Gastrocnemius medialis (tissue), 4 donors: ENCODE data around the gene MACROD1. TPM values are rescaled to one million over a fixed set of nuclear protein-coding genes. Genes with fewer than 3 reads are reported as not detected.

Experiments
- ATAC-seq, 2 donors: fragments of 150-250 bp; one replicate each; pipeline ENCODE4 v1.9.1; 2016
- DNase-seq, 2 donors: peaks; one replicate each; pipeline ENCODE4 v3.0.0-alpha.2; 2019
- H3K27ac ChIP-seq, 4 donors: fragments of 200-600 bp; sonication (generic); 1 replicate in 1 of 4; 2 replicates in 3 of 4; pipeline ENCODE4 v1.5.1; 2016 to 2018; ENCODE audit warnings: mild to moderate bottlenecking in 2 of 4, moderate library complexity in 1 of 4
- H3K27me3 ChIP-seq, 3 donors: fragments of 200-600 bp; sonication (generic) in 2 of 3; 1 replicate in 1 of 3; 2 replicates in 2 of 3; pipeline versions ENCODE4 v1.5.1 to v1.6.0; 2016 to 2019; ENCODE audit warnings: mild to moderate bottlenecking in 1 of 3, moderate library complexity in 1 of 3
- H3K36me3 ChIP-seq, 2 donors: fragments of 200-600 bp; sonication (generic) in 1 of 2; one replicate each; pipeline ENCODE4 v1.5.1; 2017 to 2018
- H3K4me1 ChIP-seq, 2 donors: fragments of 200-600 bp; sonication (generic) in 1 of 2; one replicate each; pipeline ENCODE4 v1.5.1; 2016 to 2017; ENCODE audit warnings: mild to moderate bottlenecking in 2 of 2
- H3K4me3 ChIP-seq, 4 donors: fragments of 200-600 bp; sonication (generic) in 3 of 4; 1 replicate in 1 of 4; 2 replicates in 3 of 4; pipeline ENCODE4 v1.5.1; 2016 to 2019; ENCODE audit warnings: mild to moderate bottlenecking in 2 of 4
- H3K9me3 ChIP-seq, 3 donors: fragments of 200-600 bp; sonication (generic) in 2 of 3; 1 replicate in 1 of 3; 2 replicates in 2 of 3; pipeline ENCODE4 v1.5.1; 2016 to 2019
- CTCF ChIP-seq, 5 experiments: fragments of 450-650 bp in 3 of 5; fragments of 200-600 bp in 2 of 5; sonication (generic) in 2 of 5; IDR thresholded peaks in 4 of 5; conservative IDR thresholded peaks in 1 of 5; 1 replicate in 4 of 5; 2 replicates in 1 of 5; pipeline ENCODE4 v1.5.1; 2016 to 2019; ENCODE audit warnings: antibody characterized with exemption in 5 of 5, mild to moderate bottlenecking in 3 of 5, moderate library complexity in 3 of 5
- POLR2A ChIP-seq, 2 donors: fragments of 450-650 bp; IDR thresholded peaks; one replicate each; pipeline ENCODE4 v1.6.1; 2017; ENCODE audit warnings: antibody characterized with exemption in 2 of 2, mild to moderate bottlenecking in 2 of 2, moderate library complexity in 2 of 2
- in situ Hi-C, 4 donors: fragments of 200-750 bp; cut with MboI; loops; one replicate each; pipeline versions ENCODE4 v1.15.0 to v1.8.0; 2017; ENCODE audit warnings: low sequenced_read_pairs in 4 of 4
- intact Hi-C: fragments of 100-400 bp; cut with DNase I; formaldehyde crosslinking; loops from one replicate; pipeline ENCODE4 v1.15.1; 2023; ENCODE audit warnings: low total_unique reads
- total RNA-seq, 4 donors: library from RNA; depleted of rRNA; stranded (reverse); fragments of >200 nt; gene quantifications; one replicate each; pipeline versions ENCODE4 v1.1.0 to v1.2.3, GENCODE V29; 2016

MACROD1 gene
- total RNA-seq, 4 donors from 2014 or later: 162 to 308 (median 205) TPM

DNA sequence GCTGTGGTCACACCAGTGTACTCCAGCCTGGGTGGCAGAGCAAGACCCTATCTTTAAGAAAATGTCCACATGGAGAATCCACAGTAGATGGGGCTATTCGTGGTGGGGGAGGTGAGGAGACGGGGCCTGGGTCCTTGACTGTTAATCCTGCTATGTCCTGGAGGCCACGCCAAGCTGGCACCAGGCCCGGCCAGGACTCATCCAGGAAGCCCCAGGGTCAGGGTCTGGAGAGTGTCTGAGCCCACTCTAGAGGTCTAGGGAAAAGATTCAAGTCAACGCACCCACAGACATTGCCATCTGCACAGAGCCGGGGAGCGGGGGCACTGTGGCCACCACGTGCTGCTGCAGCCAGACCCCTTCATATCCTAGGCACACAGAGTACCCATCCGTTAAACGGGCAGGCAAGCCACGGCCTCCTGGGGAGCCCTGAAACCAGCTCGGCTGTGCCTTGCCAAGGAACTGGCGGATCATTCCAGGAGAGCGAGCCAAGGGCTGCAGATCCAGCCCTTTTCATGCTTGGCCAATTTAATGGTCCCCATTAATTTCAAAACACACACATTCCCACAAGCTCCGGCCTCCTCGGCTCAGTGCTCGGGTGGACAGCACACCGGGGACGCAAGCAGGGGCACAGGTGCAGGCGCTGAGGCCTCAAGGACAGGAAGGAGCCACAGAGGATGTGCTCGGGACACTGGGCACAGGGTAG, 24.7 kb downstream of the MACROD1 start:
- no peak overlapping the region for H3K4me3 ChIP-seq
- no peaks in the 10 kb centered on the region for H3K27me3 ChIP-seq
- intact Hi-C loops (no loop called here), in situ Hi-C loops (loop anchor here in 3 of 4 donors (10.0 to 25.0 kb wide), 2 partner anchors 146 to 304 kb away; partner anchors contain the start of gene MARK2 (in 3 of the 3))
- DNase-seq (no peak), ATAC-seq (no peak)
- no peaks in the 10 kb centered on the region for H3K36me3 ChIP-seq
- no peak overlapping the region for H3K27ac ChIP-seq
- TF ChIP-seq CTCF (IDR thresholded peaks at IDR 0.05 in 4 of 5, conservative IDR thresholded peaks at IDR 0.05 in 1 of 5) (no peak), POLR2A (IDR thresholded peaks at IDR 0.05) (no peak)
- H3K9me3 ChIP-seq: no peaks in the 10 kb centered on the region
- peaks cover 6 to 28% of the 10 kb centered on the region in 2 donors for H3K4me1 ChIP-seq

DNA sequence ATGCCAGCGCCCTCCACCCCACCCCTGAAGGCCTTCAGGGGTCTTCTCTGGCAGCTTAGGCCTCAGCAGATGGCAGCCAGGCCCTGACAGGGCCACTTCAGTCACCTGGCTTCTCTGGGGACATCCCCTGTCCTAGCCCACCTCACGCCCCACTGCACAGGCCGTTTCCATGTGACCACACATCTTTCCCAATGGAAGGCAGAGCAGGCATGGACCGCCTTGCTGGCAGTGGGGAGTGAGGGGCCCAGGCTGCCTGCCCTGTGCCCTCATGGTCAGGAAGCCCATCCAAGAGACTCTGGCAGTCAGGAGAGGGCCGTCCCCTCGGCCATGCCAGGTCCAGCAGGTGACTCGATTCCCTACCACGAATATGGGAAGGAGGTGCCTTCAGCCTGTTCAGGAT, 25.8 kb downstream of the MACROD1 start:
- ATAC-seq (no peak), DNase-seq (no peak)
- intact Hi-C loops (no loop called here), in situ Hi-C loops (loop anchor here in 3 of 4 donors (10.0 to 25.0 kb wide), 2 partner anchors 145 to 303 kb away; partner anchors contain the start of gene MARK2 (in 3 of the 3))
- no peaks in the 10 kb centered on the region for H3K9me3 ChIP-seq
- H3K36me3 ChIP-seq: no peaks in the 10 kb centered on the region
- no peaks in the 10 kb centered on the region for H3K27me3 ChIP-seq
- peaks cover 17 to 28% of the 10 kb centered on the region in 2 donors for H3K4me1 ChIP-seq
- TF ChIP-seq CTCF (IDR thresholded peaks at IDR 0.05 in 4 of 5, conservative IDR thresholded peaks at IDR 0.05 in 1 of 5): no peak
- TF ChIP-seq POLR2A (IDR thresholded peaks at IDR 0.05): no peak
- no peak overlapping the region for H3K27ac ChIP-seq
- H3K4me3 ChIP-seq: no peak overlapping the region

GRCh38 chr11:64139049-64139448, 26.9 kb downstream of the MACROD1 start:
- H3K4me3 ChIP-seq: no peak overlapping the region
- H3K9me3 ChIP-seq: no peaks in the 10 kb centered on the region
- no peaks in the 10 kb centered on the region for H3K36me3 ChIP-seq
- in situ Hi-C loops (loop anchor here in 3 of 4 donors (25.0 kb wide), 1 partner anchor 302 kb away; the partner anchor contains the start of gene MARK2 (in 3 of the 3)), intact Hi-C loops (no loop called here)
- no peak overlapping the region for H3K27ac ChIP-seq
- H3K27me3 ChIP-seq: no peaks in the 10 kb centered on the region
- ATAC-seq (no peak), DNase-seq (no peak)
- H3K4me1 ChIP-seq: peaks cover 18 to 33% of the 10 kb centered on the region in 2 donors
- no peak for TF ChIP-seq POLR2A (IDR thresholded peaks at IDR 0.05)
- no peak for TF ChIP-seq CTCF (IDR thresholded peaks at IDR 0.05 in 4 of 5, conservative IDR thresholded peaks at IDR 0.05 in 1 of 5)

DNA sequence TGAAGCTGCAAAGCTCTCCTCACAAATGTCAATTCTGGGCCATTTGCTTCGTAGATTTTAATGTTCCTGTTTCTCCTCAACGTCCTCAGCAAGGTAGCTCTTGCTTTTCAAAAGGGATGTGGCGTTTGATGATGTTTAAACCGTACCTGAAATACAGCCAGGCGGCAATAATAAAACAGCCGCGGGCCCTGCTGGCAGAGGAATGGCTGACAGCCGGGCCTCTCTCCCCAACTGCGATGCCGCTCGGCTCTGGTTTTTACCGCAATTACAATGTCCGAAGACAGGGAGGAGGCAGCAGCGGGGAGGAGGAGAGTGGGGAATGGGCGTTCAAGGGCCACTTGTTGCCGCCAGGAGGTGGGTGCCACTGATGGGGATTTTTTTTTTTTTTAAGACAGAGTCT, 27.5 kb downstream of the MACROD1 start:
- TF ChIP-seq CTCF (IDR thresholded peaks at IDR 0.05 in 4 of 5, conservative IDR thresholded peaks at IDR 0.05 in 1 of 5): no peak
- no peak for TF ChIP-seq POLR2A (IDR thresholded peaks at IDR 0.05)
- Histone ChIP-seq H3K4me1 (peaks cover 18 to 33% of the 10 kb centered on the region in 2 donors), H3K36me3 (no peaks in the 10 kb centered on the region), H3K9me3 (no peaks in the 10 kb centered on the region), H3K4me3 (no peak overlapping the region), H3K27me3 (no peaks in the 10 kb centered on the region), H3K27ac (no peak overlapping the region)
- DNase-seq: no peak
- intact Hi-C loops (no loop called here), in situ Hi-C loops (loop anchor here in 3 of 4 donors (25.0 kb wide), 1 partner anchor 301 kb away; the partner anchor contains the start of gene MARK2 (in 3 of the 3))
- no peak for ATAC-seq
